ENCODE results near the gene BIRC6.
"Not testable (repeated sequence)": the region's sequence is repeated elsewhere in the genome, so short reads cannot be mapped to it uniquely, and the experiment has no call there.

GRCh38 chr2:32328679-32329078, 28.1 kb upstream of the BIRC6 start:
- not testable (repeated sequence) for TF ChIP-seq POLR2AphosphoS5 (IDR thresholded peaks at IDR 0.05; ENCODE audit: low read depth, low read length); POLR2A (IDR thresholded peaks at IDR 0.05; ENCODE audit: low read depth, low read length); PAX5 (IDR thresholded peaks at IDR 0.05; ENCODE audit: insufficient read depth, low read length, severe bottlenecking); TAF1 (IDR thresholded peaks at IDR 0.05; ENCODE audit: low read depth, low read length); SPI1 (IDR thresholded peaks at IDR 0.05; ENCODE audit: low read depth, low read length)

Data from GM12891 (cell line).